GM12892 (cell line): ENCODE results near the gene ADAMTS2.

Source experiments
- DNase-seq: peaks from one replicate; pipeline ENCODE4 v3.0.0; 2011; ENCODE audit not compliant: insufficient read length
- FAIRE-seq: peaks from 2 replicates; lab custom pipeline; 2011; peaks lifted over from hg19 to GRCh38; lab: Jason Lieb, UNC
- POLR2A ChIP-seq: IDR thresholded peaks from 2 replicates; pipeline ENCODE4 v1.6.1; 2011; ENCODE audit warnings: low read depth, low read length, control low read depth
- POLR2AphosphoS5 ChIP-seq: IDR thresholded peaks from 2 replicates; pipeline ENCODE4 v1.6.1; 2011; ENCODE audit warnings: low read depth, low read length, control low read depth
- TAF1 ChIP-seq: IDR thresholded peaks from 2 replicates; pipeline ENCODE4 v1.6.1; 2011; ENCODE audit warnings: low read depth, mild to moderate bottlenecking, control low read depth, low read length, borderline replicate concordance

ADAMTS2 gene

DNA sequence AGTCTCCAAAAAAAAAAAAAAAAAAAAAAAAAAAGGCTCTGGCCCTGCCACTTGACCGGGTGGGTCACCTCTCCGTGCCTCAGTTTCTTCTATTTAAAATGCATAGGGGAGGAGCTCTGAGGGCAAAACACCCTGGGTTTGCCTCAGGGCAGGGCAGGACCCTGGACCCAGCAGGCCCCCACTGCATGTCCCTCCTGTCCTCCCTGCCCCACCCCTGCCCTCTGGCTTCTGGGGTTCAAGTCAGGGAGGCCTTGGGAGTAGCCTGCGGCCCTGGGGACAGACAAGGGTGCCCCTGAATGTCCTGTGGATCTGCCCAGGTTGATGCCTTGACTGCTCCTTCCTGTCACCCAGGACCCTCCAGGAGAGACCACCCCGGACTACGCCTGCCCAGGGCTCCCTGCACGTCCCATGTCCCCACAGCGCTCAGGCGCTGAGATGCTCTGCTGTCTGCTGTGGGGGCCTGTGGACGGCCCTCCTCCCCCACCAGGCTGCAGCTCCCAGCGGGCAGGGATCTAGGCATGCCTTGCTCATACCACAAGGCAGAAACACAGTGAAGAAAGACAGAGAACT lies 35.4 kb downstream of the ADAMTS2 start:
- FAIRE-seq: no peak
- TF ChIP-seq POLR2AphosphoS5 (no peak), POLR2A (no peak), TAF1 (no peak)
- DNase-seq: no peak

DNA sequence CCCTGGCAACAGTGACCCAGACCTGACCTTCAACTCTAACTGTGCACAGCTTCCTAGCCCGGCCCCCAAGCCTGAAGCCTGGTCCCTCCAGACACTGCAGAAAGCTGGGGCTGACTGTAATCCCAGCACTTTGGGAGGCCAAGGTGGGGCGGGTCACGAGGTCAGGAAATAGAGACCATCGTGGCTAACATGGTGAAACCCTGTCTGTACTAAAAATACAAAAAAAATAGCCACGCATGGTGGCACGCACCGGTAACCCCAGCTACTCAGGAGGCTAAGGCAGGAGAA lies 35.9 kb downstream of the ADAMTS2 start:
- FAIRE-seq (no peak), DNase-seq (no peak)
- TF ChIP-seq POLR2A (no peak), TAF1 (no peak), POLR2AphosphoS5 (no peak)

DNA sequence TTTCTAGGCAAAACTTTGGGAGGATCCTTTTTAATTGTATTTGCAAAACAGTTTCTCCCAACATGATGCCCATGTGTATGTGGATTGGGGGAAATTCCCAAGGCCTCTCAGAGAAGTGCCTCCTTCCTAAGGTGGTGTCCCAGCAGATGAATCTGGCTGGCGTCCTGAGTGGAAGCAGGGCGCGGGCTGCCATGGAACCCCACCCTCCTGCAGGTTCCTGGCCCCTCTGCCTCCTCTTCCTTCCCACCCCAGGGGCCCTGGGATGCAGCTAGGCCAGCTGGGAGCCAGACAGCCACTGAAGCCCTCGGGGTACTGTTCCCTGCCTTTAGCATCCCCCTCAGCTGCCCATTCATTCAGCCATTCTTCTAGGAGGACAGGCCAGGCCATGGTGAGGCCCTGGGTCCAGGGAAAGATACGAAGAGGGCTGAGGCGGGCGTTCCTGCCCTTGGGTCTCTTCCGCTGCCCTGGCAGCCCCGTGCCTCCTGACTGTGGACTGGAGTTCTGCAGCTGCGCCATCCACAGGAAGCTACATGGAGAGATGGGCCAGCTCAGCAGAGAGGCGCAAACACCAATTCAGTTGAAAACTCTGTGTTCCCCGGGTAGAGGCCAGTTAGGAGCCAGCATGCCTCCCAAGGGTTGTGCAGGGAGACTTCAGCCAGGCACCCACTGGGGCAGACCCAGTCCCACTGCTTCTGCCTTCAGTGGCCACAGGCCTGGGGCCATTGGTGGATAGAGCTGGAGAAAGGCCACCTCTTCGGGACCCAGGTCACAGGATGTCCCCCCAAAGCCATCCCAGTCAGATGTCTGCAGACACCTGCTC lies 36.5 kb downstream of the ADAMTS2 start:
- no peak for DNase-seq
- TF ChIP-seq POLR2AphosphoS5 (no peak), TAF1 (no peak), POLR2A (no peak)
- FAIRE-seq: no peak

DNA sequence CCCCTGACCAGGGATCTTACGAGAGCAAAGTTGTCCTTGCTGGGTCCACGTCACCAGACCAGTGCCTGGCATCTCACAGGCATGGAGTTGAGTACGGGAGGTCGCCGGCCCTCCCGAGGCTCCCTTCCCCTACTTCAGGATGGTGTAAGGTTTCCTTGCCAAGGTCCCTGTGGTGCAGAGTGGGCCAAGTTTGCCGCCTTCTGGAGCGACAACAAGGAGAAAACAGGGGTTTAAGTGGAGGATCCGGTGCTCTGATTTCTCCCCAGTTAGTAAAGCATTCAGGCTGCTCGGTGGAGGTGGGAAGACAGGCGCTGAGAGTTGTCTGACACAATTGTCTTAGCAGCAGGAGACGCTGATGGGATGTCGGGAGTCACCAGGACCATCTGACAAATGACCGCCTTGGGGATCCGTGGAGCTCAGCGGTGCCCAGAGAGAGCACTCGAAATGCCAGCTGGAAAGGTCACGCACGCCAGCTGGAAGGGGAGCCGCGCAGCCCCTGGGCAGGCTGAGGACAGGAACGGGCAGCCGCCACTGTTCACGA lies 37.3 kb downstream of the ADAMTS2 start:
- TF ChIP-seq POLR2A (no peak), POLR2AphosphoS5 (no peak), TAF1 (no peak)
- DNase-seq (no peak), FAIRE-seq (no peak)

DNA sequence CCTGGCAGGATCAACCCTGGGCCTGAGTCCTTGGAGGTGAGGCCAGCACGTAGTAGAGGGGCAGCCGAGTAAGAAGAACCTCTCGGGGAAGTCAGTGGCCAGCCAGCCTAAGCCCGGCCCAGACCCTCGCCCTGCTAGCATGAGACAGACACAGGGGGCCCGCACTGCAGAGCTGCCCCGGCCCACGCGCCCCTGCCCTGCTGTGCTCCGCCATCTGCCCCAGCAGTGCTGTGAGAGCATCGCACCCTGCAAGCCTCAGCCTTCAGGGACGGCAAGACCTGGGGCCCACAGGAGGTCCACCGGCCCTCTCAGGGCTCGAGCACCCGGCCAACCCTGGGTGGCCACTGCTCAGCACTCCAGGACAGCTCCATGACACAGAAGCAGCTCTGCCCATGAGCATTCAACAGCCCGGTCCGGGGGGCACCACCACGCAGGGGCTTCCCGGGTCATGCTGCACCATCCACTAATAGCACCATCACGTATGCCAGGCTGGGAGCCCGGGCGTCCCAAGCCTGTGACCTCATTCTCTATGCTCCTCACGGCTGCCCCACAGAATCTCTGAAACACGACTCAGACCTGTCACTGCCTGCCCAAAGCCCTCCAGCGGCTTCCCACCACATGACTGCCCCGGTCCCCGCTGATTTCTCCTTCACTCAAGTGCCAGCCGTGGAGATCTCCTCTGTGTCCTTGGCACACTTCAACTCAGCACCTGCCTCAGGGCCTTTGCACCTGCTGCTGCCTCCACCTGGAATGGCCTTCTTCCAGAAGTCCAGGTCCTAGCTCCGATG lies 38.1 kb downstream of the ADAMTS2 start:
- TF ChIP-seq TAF1: no peak
- TF ChIP-seq POLR2A: no peak
- TF ChIP-seq POLR2AphosphoS5: no peak
- FAIRE-seq: no peak
- no peak for DNase-seq

DNA sequence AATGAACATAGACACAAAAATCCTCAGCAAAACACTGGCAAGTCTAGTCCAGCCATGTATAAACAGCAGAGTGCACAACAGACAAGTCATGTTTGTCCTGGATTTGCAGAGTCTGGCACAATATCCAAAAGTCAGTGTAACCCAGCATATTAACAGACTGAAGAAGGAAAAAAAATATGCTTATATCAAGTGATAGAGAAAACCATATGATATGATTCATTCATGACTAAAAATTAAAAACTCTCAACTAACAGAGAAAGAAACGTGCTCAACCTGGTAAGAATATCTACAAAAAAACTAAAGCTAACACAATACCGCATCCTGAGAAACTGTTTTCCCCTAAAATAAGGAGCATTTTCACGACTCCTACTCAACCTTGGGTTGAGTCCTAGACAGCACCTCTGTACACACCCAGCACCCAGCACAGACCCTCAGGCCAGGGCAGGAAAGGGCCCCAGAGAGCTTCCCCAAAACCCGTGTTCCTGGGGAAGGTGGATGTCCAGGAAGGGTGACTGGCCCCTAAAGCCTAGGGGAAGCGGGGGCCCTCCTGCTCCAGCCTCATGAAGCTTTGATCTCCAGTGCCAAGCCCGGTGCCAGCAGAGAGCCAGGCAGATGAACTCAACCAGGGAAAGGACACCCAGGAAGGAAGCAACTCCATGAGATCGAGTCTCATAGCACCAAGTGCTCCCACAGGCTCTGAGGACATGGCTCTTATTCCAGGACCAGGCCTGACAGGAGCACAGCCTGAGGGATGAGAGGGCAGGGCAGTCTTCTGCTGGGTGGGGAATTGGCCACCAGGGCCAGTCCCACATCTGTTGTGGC lies 38.9 kb downstream of the ADAMTS2 start:
- DNase-seq (no peak), FAIRE-seq (no peak)
- TF ChIP-seq TAF1 (no peak), POLR2A (no peak), POLR2AphosphoS5 (no peak)

DNA sequence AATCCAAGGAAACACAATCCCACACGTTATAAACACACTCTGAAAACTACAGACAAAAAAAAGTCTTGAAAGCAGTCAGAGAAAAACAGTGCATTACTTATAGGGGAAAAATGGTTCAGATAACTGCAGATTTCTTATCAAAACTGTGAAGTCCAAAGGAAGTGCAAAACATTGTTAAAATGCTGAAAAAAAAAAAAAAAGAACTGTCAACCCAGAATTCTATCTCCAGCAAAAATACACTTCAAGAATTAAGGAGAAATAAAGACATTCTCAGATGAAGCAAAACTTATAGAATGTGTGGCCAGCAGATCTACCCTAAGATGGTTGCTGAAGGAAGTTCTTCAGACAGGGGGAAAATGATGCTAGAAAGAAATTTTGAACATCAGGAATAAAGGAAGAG lies 40.4 kb downstream of the ADAMTS2 start:
- DNase-seq: no peak
- no peak for TF ChIP-seq POLR2AphosphoS5
- TF ChIP-seq TAF1: no peak
- no peak for FAIRE-seq

DNA sequence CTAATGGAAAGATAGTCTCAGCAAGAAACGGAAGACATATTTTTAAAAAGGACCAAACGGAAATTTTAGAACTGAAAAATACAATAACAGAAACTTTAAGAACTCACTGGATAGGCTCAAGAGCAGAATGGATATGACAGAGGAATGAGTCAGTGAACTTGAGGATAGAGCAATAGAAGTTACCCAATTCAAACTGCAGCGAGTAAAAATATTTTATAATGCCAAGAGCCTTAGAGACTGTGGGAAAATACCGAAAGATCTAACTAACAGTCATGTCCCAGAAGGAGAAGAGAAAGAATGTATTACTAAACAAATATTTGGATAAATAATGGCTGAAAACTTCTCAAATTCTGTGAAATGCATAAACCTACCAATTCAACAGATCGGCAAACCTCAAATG lies 40.8 kb downstream of the ADAMTS2 start:
- TF ChIP-seq POLR2AphosphoS5: no peak
- no peak for TF ChIP-seq TAF1
- TF ChIP-seq POLR2A: no peak
- no peak for FAIRE-seq
- DNase-seq: no peak

DNA sequence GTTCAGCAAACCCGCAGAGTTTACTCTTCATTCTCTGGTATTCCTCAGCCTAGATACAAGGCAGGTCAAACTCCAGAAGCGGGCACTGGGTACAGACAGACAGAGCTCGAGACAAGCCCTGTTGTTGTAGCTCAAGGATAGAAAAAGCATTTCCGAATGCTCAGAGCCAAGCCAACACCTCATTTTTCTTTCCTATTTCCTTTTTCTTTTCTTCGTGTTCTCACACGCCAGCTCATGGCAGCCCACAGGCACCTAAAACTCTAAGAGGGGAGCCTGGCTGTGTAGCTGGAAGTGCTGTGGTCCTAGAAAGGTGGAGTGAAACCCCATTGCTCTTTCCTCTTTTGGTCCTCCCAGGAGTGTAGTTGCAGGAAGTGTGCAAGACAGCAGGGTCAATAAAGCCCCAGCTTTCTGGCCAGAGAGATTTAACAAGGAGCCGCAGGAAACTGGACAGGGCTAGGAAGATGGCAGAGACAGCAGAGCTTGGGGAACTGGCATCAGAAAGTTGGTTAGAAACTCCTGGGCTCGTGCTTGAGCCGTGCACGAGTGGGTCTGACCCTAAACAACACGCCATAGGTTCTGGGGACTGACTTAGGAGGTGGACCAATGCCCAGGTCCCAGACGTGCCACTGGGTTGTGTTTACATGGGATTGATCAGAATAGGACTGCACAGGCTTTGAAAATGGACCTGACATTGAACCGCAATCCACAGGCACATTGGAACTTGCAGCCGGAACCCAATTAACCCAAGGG lies 41.6 kb downstream of the ADAMTS2 start:
- FAIRE-seq (no peak), DNase-seq (no peak)
- no peak for TF ChIP-seq TAF1
- no peak for TF ChIP-seq POLR2AphosphoS5
- TF ChIP-seq POLR2A: no peak

DNA sequence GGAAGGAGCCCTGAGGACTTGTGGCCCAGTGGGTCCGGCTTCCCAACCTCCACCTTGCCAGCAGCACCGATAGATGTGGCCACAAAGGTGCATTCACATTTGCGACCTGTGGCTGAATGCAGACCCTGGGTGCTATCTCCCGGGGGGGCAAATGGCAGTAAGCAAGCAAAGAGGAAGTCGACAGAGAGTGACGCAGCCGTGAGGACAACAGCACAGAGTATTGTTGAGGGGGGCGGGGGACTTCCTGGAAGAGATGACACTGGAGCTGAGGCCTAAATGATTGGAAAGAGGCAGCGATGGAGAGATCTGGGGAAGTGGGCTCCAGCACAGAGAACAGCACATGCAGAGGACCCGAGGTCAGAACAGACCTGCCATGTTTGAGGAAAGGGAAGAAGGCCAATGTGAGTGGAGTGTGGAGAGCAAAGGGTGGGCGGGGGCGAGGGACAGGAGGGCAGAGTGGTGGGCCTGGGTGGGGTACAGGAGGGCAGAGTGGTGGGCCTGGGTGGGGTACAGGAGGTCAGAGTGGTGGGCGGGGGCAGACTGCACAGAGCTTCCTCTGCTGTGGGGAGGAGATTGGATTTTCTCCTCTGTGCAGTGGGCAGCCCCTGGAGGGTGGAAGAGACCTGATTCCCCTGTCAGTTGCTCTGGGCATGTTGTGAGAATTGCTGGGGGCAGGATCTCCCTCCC lies 42.6 kb downstream of the ADAMTS2 start:
- no peak for DNase-seq
- TF ChIP-seq TAF1 (no peak), POLR2A (no peak), POLR2AphosphoS5 (no peak)
- no peak for FAIRE-seq
